HG03095 (cell line): ENCODE data around the gene STX7.
"Not testable (repeated sequence)": the region's sequence is repeated elsewhere in the genome, so short reads cannot be mapped to it uniquely, and the experiment has no call there.

Experiments used
- ATAC-seq: cut with Tn5 transposase; IDR thresholded peaks from one replicate; pipeline ENCODE4 v1.9.1; 2021; ENCODE audit warnings: moderate library complexity; ENCODE audit not compliant: unreplicated experiment

Gene STX7

GRCh38 chr6:132512638-132513632 lies at the start of gene STX7:
STX7 (minus strand) TSS chr6:132513116; CDS start chr6:132503530, 9,586 bp downstream.
- peak; percentile 86 for ATAC-seq

DNA sequence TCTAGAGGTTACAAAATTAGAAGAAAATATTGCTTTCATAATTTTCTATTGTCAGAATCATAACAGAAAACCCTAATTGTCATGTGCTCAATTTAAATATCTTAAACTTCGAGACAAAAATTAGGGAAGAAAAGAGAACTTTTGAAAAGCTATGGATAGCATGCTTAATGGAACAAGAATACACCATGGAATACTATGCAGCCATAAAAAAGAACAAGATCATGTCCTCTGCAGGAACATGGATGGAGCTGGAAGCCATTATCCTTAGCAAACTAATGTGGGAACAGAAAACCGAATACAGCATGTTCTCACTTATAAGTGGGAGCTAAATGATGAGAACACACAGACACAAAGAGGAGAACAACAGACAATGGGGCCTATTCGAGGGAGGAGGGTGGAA lies 47.2 kb upstream of the STX7 start:
- ATAC-seq = not testable (repeated sequence)

DNA sequence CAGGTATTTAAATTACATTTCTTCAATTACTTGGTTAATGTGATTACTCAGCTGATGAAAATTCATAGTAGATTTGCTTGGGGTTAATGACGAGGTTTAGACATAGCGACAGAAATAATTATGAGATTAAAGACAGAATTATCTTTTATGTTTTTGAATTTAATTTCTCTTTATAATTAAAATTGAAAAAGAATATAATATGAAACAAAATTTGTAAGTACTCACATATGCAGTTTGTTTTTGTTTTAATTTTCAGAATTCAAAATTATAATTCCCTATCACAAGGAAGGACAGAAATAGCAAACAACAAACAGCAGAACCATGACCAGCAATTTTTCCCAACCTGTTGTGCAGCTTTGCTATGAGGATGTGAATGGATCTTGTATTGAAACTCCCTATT lies 39.5 kb upstream of the STX7 start, which contains the start of gene TAAR8:
Gene TAAR8 (plus strand): TSS at position 301 of the 400 bp plus-strand sequence. CDS start 21 bp downstream, at position 322.
- ATAC-seq = no peak

DNA sequence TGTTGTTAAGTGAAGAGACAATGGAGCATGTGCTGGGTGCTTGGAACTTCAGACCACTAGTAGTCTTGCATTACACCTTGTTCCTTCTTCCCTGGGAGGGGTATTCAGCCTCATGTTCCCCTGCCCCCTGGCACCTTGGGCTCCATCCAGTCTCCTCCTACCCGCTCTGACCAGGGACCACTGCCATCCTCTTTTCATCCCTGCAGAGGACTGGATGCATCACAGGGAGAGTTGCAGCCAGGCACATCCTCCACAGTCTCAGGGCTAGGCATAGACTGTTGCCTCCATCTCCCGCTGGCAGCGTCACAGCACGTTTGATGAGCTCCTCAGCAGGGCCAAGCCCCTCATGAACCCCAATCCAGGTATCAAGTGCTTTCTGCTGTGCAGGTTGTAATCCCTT lies 38.3 kb upstream of the STX7 start:
- ATAC-seq = no peak

DNA sequence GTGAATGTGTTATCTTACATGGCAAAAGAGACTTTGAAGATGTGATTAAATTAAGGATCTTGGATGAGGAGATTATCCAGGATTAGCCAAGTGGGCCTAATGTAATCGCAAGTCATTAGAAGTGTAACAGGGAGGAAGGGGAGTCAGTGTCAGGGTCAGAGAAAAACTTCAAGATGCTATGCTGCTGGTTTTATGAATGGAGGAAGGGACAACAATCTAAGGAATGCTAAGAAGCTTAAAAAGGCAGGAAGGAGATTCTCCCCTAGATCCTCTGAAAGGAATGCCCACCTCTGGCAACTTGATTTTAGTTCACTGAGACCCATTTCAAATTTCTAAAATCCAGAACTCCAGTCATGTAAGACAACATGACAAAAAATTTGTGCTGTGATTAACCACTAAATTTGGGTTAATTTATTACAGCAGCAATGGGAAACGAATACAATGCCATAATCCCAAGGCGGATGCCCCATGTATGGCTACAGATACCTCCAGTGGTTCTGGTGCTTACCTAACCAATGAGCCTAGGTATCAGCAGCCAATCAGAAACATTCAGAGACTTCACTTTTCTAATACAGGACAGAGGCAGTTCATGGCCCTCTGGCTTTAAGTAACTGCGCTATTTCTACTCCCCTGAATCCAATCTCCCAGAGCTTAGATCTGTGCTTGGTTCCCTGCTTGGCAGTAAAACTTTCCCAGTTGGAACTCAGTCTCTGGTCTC lies 36.0 kb upstream of the STX7 start:
- no peak for ATAC-seq

GRCh38 chr6:132544826-132545225 lies 31.9 kb upstream of the STX7 start:
- ATAC-seq = no peak

DNA sequence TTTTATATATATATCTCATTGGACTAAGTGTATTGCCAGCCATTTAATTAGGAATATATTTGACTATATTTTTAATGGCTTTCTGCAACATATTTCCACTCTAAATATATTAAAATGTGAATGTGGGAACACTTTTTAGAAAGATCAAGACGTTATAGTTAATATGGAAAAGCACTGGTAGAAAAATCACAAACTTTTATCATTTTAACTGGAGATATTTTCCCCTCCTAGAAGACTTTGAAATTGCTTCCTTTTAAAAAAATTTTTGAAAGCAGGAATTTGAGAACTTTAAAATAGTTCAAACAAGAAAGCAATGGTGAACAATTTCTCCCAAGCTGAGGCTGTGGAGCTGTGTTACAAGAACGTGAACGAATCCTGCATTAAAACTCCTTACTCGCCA lies 25.1 kb upstream of the STX7 start, which contains the start of gene TAAR9:
Gene TAAR9 (plus strand): TSS at position 301 of the 400 bp plus-strand sequence. CDS start 13 bp downstream, at position 314.
- ATAC-seq = no peak

- ATAC-seq = no peak
Observed at GRCh38 chr6:132537145-132537544, 24.2 kb upstream of the STX7 start.

DNA sequence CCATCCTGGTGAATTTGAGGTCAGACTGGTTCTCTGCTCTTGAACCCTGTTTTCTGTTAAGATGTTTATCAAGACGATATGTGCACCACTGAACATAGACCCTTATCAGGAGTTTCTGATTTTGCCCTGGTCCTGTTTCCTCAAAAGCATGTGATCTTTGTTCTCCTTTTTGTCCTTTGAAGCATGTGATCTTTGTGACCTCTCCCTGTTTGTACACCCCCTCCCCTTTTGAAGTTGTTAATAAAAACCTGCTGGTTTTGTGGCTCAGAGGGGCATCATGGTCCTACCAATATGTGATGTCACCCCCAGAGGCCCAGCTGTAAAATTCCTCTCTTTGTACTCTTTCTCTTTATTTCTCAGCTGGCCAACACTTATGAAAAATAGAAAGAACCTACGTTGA lies 21.6 kb upstream of the STX7 start:
- not testable (repeated sequence) for ATAC-seq

DNA sequence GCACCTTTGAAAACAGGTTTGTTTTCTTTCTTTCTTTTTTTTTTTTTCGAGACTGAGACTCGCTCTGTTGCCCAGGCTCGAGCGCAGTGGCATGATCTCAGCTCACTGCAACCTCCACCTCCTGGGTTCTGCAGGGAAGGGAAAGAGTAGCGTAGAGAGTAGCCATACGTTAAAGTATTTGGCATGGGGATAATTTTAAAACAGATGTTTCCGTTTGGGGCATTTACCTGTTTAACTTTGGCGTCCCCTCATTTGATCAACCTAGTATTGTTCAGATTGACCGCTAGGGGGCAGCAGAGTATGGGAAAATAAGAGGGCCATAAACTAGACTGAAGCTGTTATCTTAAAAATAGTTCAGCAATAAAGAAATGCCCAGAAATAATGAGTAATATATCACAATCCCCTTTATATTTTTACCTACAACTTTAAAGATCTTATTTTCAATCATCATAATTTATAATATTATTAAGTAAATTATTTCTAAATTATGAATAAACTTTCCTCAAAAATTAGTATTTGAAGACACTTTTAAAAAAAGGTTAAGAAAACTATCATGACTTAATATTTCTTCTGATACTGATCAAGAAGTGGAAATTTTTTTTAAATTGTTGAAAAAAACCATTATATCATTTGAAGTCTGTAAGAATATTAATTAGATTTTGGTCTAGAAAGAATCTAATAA lies 17.5 kb upstream of the STX7 start:
- peak; percentile 89 for ATAC-seq

DNA sequence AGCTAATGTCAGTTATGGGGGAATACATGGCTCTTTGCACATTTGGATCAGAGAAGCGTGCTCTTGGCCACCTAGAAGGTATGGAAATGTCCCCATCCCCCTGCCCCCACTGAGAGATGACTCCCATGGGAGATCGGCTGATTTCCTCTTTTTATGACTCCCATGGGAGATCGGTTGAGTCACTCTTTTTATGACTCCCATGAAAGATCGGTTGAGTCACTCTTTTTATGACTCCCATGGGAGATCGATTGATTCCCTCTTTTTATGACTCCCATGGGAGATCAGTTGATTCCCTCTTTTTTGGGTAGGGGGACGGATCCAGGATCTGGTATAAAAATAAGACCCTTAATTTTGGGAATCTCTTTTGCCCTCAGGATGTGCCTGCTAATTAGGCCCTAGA lies 14.9 kb upstream of the STX7 start:
- ATAC-seq = no peak

DNA sequence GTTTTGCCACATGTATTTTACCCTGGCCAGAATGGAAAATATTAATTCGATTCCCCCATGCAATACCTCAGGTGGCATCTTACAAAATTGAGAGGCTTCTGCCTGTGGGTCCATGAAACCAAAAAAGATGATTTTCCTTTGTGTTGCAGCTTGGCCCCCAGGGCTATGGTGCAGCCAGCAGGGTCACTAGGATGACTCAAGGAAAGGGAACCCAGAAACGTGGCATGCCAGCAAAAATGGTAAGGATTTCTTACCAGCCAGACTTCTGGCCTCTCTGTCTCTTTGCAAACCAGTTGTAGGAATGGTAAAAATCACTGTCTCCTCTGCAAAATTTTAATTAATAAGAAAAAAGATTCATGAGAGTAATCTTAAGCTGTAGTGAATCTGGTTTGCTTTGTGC lies 13.5 kb upstream of the STX7 start:
- ATAC-seq = no peak

DNA sequence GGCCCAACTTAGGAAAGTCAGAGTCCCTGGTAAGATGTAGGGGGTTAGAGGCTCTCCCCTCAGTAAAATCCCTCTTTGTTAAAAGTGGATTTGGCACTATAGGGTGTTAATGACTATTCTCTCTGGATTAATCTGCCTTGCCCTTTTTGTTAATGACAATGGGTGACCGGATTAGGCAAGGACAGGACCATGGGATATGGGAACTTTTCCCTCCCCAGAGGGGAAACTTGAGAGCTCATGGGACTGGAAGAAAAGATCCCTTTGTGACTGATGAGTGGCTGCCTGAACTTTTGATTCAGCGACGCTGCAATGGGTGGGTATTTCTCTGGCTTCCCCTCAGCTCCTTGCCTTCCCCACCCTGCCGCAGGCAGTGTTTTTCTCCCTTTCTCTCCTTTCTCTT lies 12.9 kb upstream of the STX7 start:
- ATAC-seq = no peak

DNA sequence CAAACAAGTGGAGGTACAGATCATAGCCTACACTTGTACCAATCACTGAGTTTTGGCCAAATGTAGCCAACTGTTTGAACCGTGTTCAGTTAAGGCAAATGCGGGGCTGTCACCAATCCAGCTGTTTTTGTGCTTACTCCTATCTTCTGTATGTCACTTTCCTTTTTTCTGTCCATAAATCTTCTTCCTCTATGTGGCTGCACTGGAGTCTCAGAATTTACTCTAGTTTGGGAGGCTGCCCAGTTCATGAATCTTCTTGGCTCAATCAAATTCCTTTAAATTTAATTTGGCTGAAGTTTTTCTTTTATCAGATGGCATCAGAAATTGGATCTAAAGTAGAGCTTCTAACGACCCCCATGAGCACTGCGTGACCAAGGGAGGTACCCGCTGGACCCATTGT lies 11.7 kb upstream of the STX7 start:
- ATAC-seq = no peak

DNA sequence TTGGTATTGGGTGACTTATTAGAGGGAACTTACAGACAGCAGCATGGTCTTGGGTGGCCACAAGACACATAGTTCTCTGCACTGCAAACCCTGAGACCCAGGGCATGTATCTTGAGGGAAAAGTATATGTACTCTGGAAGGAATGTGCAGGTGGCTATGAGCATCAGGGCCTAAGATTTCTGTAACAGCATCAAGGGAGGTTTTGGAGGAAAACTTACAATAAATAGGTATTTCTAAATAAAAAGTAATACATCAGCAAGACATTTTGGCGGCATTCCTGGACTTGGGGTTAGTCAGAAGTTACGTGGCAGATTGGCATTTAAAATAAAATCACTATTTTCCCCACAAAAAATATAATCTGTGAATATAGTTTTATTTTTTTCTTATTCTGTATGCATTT lies 8.0 kb upstream of the STX7 start:
- ATAC-seq = no peak

GRCh38 chr6:132515386-132515785 lies 2.5 kb upstream of the STX7 start:
- no peak for ATAC-seq

GRCh38 chr6:132513831-132514545 lies 1.1 kb upstream of the STX7 start:
- no peak for ATAC-seq

- ATAC-seq = no peak
Observed at GRCh38 chr6:132512342-132512637, 626 bp downstream of the STX7 start.

GRCh38 chr6:132511831-132512220 lies 1.1 kb downstream of the STX7 start:
- no peak for ATAC-seq

GRCh38 chr6:132511210-132511830 lies 1.6 kb downstream of the STX7 start:
- no peak for ATAC-seq
